ENCODE measurements around the gene ATP2B3.

DNA sequence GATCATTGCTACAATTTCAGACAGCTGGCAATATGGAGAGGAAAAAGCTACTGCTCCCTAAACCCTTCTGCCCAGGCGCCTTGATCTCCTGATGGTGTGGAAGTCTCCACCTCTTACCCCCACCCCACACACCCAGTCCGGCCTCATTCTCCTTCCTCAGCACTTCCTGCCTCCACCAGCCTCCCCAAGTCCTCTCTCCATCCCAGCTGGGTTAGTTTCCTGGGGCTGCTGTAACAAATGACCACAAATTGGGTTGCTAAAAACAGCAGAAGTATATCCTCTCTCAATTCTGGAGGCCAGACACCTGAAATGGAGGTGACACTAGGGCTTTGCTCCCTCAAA lies 82.6 kb downstream of the ATP2B3 start:
- no peak for TF ChIP-seq POLR2AphosphoS5 (IDR thresholded peaks at IDR 0.05; ENCODE audit: borderline replicate concordance, low read depth, low read length)
- TF ChIP-seq EZH2 (IDR thresholded peaks at IDR 0.05) = no peak

All from SK-N-MC (cell line).